Sigmoid colon (tissue), 4 donors: ENCODE results near the gene CRADD.

Experiments used
- CTCF ChIP-seq, 4 experiments: fragments of 450-650 bp in 3 of 4; fragments of 200-600 bp in 1 of 4; IDR thresholded peaks; one replicate each; pipeline ENCODE4 v1.5.1; 2016 to 2019; ENCODE audit warnings: antibody characterized with exemption in 4 of 4, mild to moderate bottlenecking in 3 of 4, moderate library complexity in 2 of 4
- EP300 ChIP-seq, 4 donors: sonication (generic); formaldehyde crosslinking; IDR thresholded peaks; one replicate each; pipeline ENCODE4 v1.6.1; 2017; ENCODE audit warnings: antibody characterized with exemption in 4 of 4
- POLR2A ChIP-seq, 2 donors: fragments of 450-650 bp; IDR thresholded peaks; one replicate each; pipeline ENCODE4 v1.6.1; 2016; ENCODE audit warnings: antibody characterized with exemption in 2 of 2, mild to moderate bottlenecking in 2 of 2, moderate library complexity in 2 of 2
- POLR2AphosphoS5 ChIP-seq, 4 donors: sonication (generic); formaldehyde crosslinking; IDR thresholded peaks; one replicate each; pipeline ENCODE4 v1.6.1; 2017; ENCODE audit warnings: antibody characterized with exemption in 4 of 4

- TF ChIP-seq CTCF (IDR thresholded peaks at IDR 0.05) (no peak), POLR2AphosphoS5 (IDR thresholded peaks at IDR 0.05) (peak in 1 of 4 donors; percentile 9), POLR2A (IDR thresholded peaks at IDR 0.05) (no peak), EP300 (IDR thresholded peaks at IDR 0.05) (no peak)
Observed at GRCh38 chr12:93698307-93699092, 21.3 kb downstream of the CRADD start.
